ENCODE results near the gene DHX32. TPM values are rescaled to one million over a fixed set of nuclear protein-coding genes. Genes with fewer than 3 reads are reported as not detected.
"Not testable (repeated sequence)": the region's sequence is repeated elsewhere in the genome, so short reads cannot be mapped to it uniquely, and the experiment has no call there.

The DHX32 gene
- total RNA-seq, 1 donor from 2014 or later, result 39.4 TPM

GRCh38 chr10:125911145-125911544 is 30.1 kb upstream of the DHX32 start:
- Histone ChIP-seq H3K27ac (ENCODE audit: low read depth, low read length) (no peak overlapping the region), H3K27me3 (ENCODE audit: insufficient read depth, low read length) (no peaks in the 10 kb centered on the region), H4K20me1 (ENCODE audit: insufficient read depth, low read length) (no peaks in the 10 kb centered on the region), H3K4me2 (ENCODE audit: low read length) (no peak overlapping the region), H3K79me2 (ENCODE audit: insufficient read depth, low read length) (no peaks in the 10 kb centered on the region), H3K9me3 (ENCODE audit: insufficient read depth, low read depth, low read length) (no peaks in the 10 kb centered on the region), H3K4me1 (ENCODE audit: insufficient read depth, low read length) (no peaks in the 10 kb centered on the region), H3K9ac (ENCODE audit: low read length) (no peak overlapping the region), H3K36me3 (ENCODE audit: insufficient read depth, low read length) (no peaks in the 10 kb centered on the region), H3K4me3 (ENCODE audit: insufficient read depth, low read depth, low read length) (no peak overlapping the region), H2AFZ (ENCODE audit: low read depth, low read length) (no peak overlapping the region)
- H3K27ac Mint-ChIP-seq (ENCODE audit: unreplicated experiment), result no peak overlapping the region
- H3K27me3 Mint-ChIP-seq (ENCODE audit: low read depth, unreplicated experiment), result no peaks in the 10 kb centered on the region
- no peaks in the 10 kb centered on the region for H3K9me3 Mint-ChIP-seq (ENCODE audit: unreplicated experiment)
- FAIRE-seq (no peak), DNase-seq (ENCODE audit: low read depth) (no peak)
- H3K4me1 Mint-ChIP-seq (ENCODE audit: low read depth, unreplicated experiment), result peaks cover 4% of the 10 kb centered on the region
- TF ChIP-seq EZH2 (IDR thresholded peaks at IDR 0.05; ENCODE audit: insufficient read depth, low read length), result no peak
- H3K36me3 Mint-ChIP-seq (ENCODE audit: low read depth, unreplicated experiment), result peaks cover 4% of the 10 kb centered on the region
- no peak overlapping the region for H3K4me3 Mint-ChIP-seq (ENCODE audit: unreplicated experiment)

DNA sequence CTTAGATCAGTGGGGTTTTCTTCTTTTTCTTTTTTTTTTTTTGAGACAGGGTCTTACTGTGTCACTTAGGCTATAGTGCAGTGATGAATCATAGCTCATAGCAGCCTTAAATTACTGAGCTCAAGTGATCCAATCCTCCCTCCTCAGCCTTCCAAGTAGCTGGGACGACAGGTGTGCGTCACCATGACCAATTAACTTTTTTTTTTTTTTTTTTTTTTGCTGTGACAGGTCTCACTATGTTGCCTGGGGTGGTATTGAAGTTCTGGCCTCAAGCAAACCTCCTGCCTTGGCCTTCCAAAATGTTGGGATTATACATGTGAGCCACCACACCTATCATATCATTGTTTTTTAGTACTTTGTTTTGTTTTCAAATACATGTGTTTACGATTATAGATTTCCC is 28.4 kb upstream of the DHX32 start:
- not testable (repeated sequence) for H3K27me3 Mint-ChIP-seq (ENCODE audit: low read depth, unreplicated experiment); FAIRE-seq; H3K27me3 ChIP-seq (ENCODE audit: insufficient read depth, low read length)

DNA sequence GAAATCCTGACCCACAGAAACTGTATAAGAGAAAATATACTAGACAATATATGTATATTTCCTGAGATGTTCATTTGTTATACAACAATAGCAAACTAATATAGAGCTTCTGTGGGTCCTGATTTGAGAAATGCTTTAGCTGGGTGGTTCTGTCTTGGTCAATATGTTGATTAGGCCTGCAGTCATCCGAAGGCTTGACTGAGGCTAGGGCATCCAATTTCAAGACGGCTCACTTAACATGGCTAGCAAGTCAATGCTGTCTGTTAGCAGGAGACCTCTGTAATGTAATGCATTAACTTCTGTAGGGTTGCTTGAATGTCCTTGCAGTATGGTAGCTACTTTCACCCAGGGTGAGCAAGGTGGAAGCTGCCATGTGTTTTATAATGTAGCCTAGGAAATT is 27.7 kb upstream of the DHX32 start:
- not testable (repeated sequence) for H3K27me3 ChIP-seq (ENCODE audit: insufficient read depth, low read length); H3K9ac ChIP-seq (ENCODE audit: low read length); H3K27me3 Mint-ChIP-seq (ENCODE audit: low read depth, unreplicated experiment); H3K9me3 ChIP-seq (ENCODE audit: insufficient read depth, low read depth, low read length); H3K4me1 Mint-ChIP-seq (ENCODE audit: low read depth, unreplicated experiment); H3K4me3 ChIP-seq (ENCODE audit: insufficient read depth, low read depth, low read length); H2AFZ ChIP-seq (ENCODE audit: low read depth, low read length); H3K9me3 Mint-ChIP-seq (ENCODE audit: unreplicated experiment); H3K4me2 ChIP-seq (ENCODE audit: low read length); H3K79me2 ChIP-seq (ENCODE audit: insufficient read depth, low read length); H3K27ac Mint-ChIP-seq (ENCODE audit: unreplicated experiment); H3K4me1 ChIP-seq (ENCODE audit: insufficient read depth, low read length); DNase-seq (ENCODE audit: low read depth); FAIRE-seq; H3K4me3 Mint-ChIP-seq (ENCODE audit: unreplicated experiment); H3K36me3 Mint-ChIP-seq (ENCODE audit: low read depth, unreplicated experiment); H3K36me3 ChIP-seq (ENCODE audit: insufficient read depth, low read length); H4K20me1 ChIP-seq (ENCODE audit: insufficient read depth, low read length); H3K27ac ChIP-seq (ENCODE audit: low read depth, low read length)

More for the DNA sequence above, 28.4 kb upstream of the DHX32 start:
- H3K27ac Mint-ChIP-seq (ENCODE audit: unreplicated experiment); H3K4me1 Mint-ChIP-seq (ENCODE audit: low read depth, unreplicated experiment); H3K79me2 ChIP-seq (ENCODE audit: insufficient read depth, low read length); H3K4me3 Mint-ChIP-seq (ENCODE audit: unreplicated experiment); H2AFZ ChIP-seq (ENCODE audit: low read depth, low read length); DNase-seq (ENCODE audit: low read depth); H3K9me3 Mint-ChIP-seq (ENCODE audit: unreplicated experiment); H3K4me3 ChIP-seq (ENCODE audit: insufficient read depth, low read depth, low read length); H3K9ac ChIP-seq (ENCODE audit: low read length); H3K36me3 Mint-ChIP-seq (ENCODE audit: low read depth, unreplicated experiment); H3K9me3 ChIP-seq (ENCODE audit: insufficient read depth, low read depth, low read length); H3K36me3 ChIP-seq (ENCODE audit: insufficient read depth, low read length); H3K4me2 ChIP-seq (ENCODE audit: low read length); H3K4me1 ChIP-seq (ENCODE audit: insufficient read depth, low read length); H3K27ac ChIP-seq (ENCODE audit: low read depth, low read length); H4K20me1 ChIP-seq (ENCODE audit: insufficient read depth, low read length): not testable (repeated sequence)

- not testable (repeated sequence) for H3K36me3 Mint-ChIP-seq (ENCODE audit: low read depth, unreplicated experiment); H3K27me3 Mint-ChIP-seq (ENCODE audit: low read depth, unreplicated experiment); H2AFZ ChIP-seq (ENCODE audit: low read depth, low read length); H3K9me3 Mint-ChIP-seq (ENCODE audit: unreplicated experiment); H3K27ac Mint-ChIP-seq (ENCODE audit: unreplicated experiment); H3K4me2 ChIP-seq (ENCODE audit: low read length); H3K4me3 Mint-ChIP-seq (ENCODE audit: unreplicated experiment); H3K36me3 ChIP-seq (ENCODE audit: insufficient read depth, low read length); H3K27me3 ChIP-seq (ENCODE audit: insufficient read depth, low read length); H3K4me1 Mint-ChIP-seq (ENCODE audit: low read depth, unreplicated experiment); H3K9ac ChIP-seq (ENCODE audit: low read length); DNase-seq (ENCODE audit: low read depth); H3K4me1 ChIP-seq (ENCODE audit: insufficient read depth, low read length); H3K27ac ChIP-seq (ENCODE audit: low read depth, low read length); H4K20me1 ChIP-seq (ENCODE audit: insufficient read depth, low read length); H3K9me3 ChIP-seq (ENCODE audit: insufficient read depth, low read depth, low read length); H3K79me2 ChIP-seq (ENCODE audit: insufficient read depth, low read length); FAIRE-seq; H3K4me3 ChIP-seq (ENCODE audit: insufficient read depth, low read depth, low read length)
Measured at GRCh38 chr10:125907598-125907997, 26.5 kb upstream of the DHX32 start.

DNA sequence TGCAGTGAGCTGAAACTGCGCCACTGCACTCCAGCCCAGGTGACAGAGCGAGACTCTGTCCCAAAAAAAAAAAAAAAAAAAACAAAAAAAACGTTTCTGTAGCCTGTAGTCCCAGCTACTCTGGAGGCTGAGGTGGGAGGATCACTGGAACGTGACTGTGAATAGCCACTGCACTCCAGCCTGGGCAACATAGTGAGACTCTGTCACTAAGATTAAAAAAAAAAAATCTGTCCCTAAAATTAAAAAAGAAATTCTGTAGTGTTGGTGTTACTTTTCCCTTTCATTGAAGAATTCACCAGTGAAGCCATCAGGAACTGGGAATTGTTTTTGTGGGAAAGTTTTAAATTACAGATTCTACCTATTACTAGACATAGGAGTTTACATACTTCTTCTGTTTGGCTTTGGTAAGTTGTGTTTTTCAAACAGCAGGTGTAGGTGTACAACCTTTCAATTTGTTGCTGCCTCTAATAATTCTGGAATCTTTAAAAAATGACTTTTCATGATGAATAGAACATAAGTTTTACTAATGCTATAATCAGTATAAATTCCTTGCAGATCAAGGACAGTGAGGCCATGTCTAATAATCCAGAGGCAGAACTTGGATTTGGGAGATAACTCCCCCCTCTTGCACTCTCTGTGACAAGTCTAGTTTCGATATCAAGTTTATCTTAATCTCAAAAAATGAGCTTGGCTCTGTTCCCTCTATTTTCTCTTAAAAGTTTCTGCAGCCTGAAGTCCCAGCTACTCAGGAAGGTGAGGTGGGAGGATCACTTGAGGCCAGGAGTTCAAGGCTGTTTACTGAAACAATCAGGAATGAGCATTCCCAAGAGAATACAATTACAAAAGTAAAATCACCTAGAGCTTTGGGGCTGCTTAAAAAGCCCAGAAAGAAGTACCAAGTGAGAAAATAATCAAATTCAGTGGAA is 24.2 kb upstream of the DHX32 start:
- not testable (repeated sequence) for H4K20me1 ChIP-seq (ENCODE audit: insufficient read depth, low read length); H3K4me2 ChIP-seq (ENCODE audit: low read length); H3K9me3 ChIP-seq (ENCODE audit: insufficient read depth, low read depth, low read length); FAIRE-seq; H3K4me3 ChIP-seq (ENCODE audit: insufficient read depth, low read depth, low read length); H3K27ac ChIP-seq (ENCODE audit: low read depth, low read length); H3K36me3 Mint-ChIP-seq (ENCODE audit: low read depth, unreplicated experiment); H3K9ac ChIP-seq (ENCODE audit: low read length); H3K27ac Mint-ChIP-seq (ENCODE audit: unreplicated experiment); H3K4me1 ChIP-seq (ENCODE audit: insufficient read depth, low read length); DNase-seq (ENCODE audit: low read depth); H3K36me3 ChIP-seq (ENCODE audit: insufficient read depth, low read length); H3K4me3 Mint-ChIP-seq (ENCODE audit: unreplicated experiment); H3K27me3 ChIP-seq (ENCODE audit: insufficient read depth, low read length); H3K9me3 Mint-ChIP-seq (ENCODE audit: unreplicated experiment); H2AFZ ChIP-seq (ENCODE audit: low read depth, low read length); H3K79me2 ChIP-seq (ENCODE audit: insufficient read depth, low read length); H3K27me3 Mint-ChIP-seq (ENCODE audit: low read depth, unreplicated experiment)
- H3K4me1 Mint-ChIP-seq (ENCODE audit: low read depth, unreplicated experiment), result peaks cover 15% of the 10 kb centered on the region

GRCh38 chr10:125903135-125903640 is 22.1 kb upstream of the DHX32 start:
- H3K4me3 ChIP-seq (ENCODE audit: insufficient read depth, low read depth, low read length), result not testable (repeated sequence)

More at GRCh38 chr10:125903135-125903640, 22.1 kb upstream of the DHX32 start:
- H4K20me1 ChIP-seq (ENCODE audit: insufficient read depth, low read length); H3K27ac ChIP-seq (ENCODE audit: low read depth, low read length); H3K27me3 ChIP-seq (ENCODE audit: insufficient read depth, low read length); H3K36me3 Mint-ChIP-seq (ENCODE audit: low read depth, unreplicated experiment); H3K9me3 Mint-ChIP-seq (ENCODE audit: unreplicated experiment); H3K27me3 Mint-ChIP-seq (ENCODE audit: low read depth, unreplicated experiment); H3K9ac ChIP-seq (ENCODE audit: low read length); H3K36me3 ChIP-seq (ENCODE audit: insufficient read depth, low read length); FAIRE-seq; H3K4me3 Mint-ChIP-seq (ENCODE audit: unreplicated experiment); H3K4me2 ChIP-seq (ENCODE audit: low read length); H3K79me2 ChIP-seq (ENCODE audit: insufficient read depth, low read length); H3K9me3 ChIP-seq (ENCODE audit: insufficient read depth, low read depth, low read length); H2AFZ ChIP-seq (ENCODE audit: low read depth, low read length); H3K4me1 ChIP-seq (ENCODE audit: insufficient read depth, low read length): not testable (repeated sequence)
- H3K4me1 Mint-ChIP-seq (ENCODE audit: low read depth, unreplicated experiment), result peaks cover 18% of the 10 kb centered on the region
- DNase-seq (ENCODE audit: low read depth), result peak; percentile 58
- H3K27ac Mint-ChIP-seq (ENCODE audit: unreplicated experiment), result peak overlapping the region; percentile 62
